ENCODE measurements around the gene FOXK1. TPM values are rescaled to one million over a fixed set of nuclear protein-coding genes. Genes with fewer than 3 reads are reported as not detected.

Gene FOXK1
- total RNA-seq, result 10 to 100 TPM; 28.0 to 59.9 (median 34.2) TPM

DNA sequence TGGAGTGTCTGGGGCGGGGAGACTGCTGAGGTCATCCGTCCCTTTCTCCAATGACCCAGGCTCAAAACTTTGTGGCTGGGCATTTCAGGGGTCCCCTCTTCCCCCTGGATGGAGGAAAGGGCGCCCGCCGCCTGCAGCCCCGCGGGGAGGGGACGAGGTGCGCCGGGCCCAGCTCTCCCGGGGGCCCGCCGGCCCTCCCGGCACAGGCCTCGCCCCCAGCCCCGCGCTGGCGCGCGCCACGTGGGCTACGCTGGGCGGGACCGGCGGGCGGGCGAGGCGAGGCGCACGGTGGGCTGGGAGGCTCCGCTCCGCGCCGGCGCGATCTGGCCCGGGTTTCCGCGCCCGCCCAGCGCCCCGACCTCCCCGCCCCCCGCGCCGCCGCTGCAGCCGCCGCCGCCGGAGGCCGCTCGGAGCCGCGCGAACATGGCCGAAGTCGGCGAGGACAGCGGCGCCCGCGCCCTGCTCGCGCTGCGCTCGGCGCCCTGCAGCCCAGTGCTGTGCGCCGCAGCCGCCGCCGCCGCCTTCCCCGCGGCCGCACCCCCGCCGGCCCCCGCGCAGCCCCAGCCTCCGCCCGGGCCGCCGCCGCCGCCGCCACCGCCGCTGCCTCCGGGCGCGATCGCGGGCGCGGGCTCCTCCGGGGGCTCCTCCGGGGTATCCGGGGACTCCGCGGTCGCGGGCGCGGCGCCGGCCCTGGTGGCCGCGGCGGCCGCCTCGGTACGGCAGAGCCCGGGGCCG is at the start of gene FOXK1:
FOXK1 (plus strand) TSS at position 410 of the 735 bp plus-strand sequence; CDS start at position 424, 14 bp downstream.
- 4% methylated on average over 11 of the region's 116 CpGs; no CpG with 5 or more reads in 1 of the 2 donors for WGBS, 2 donors (ENCODE audit: low coverage in 1 of 2)
- Histone ChIP-seq H3K9me3 (no peaks in the 10 kb centered on the region), H3K27ac (peak within 1 kb of the TSS; percentile 88 to 98 (median 96)), H3K36me3 (no peaks in the 10 kb centered on the region), H3K4me3 (peak within 1 kb of the TSS; percentile 82 to 98 (median 95)), H3K27me3 (no peaks in the 10 kb centered on the region), H3K4me1 (peaks cover 11 to 33% (median 20%) of the 10 kb centered on the region in 4 donors)
- intact Hi-C loops (cut with DNase I; ENCODE audit: low total_unique reads) (loop anchor here (2.0 to 5.0 kb wide), 2 partner anchors 39 to 65 kb away; no protein-coding TSS in a partner anchor), in situ Hi-C loops (cut with MboI; ENCODE audit: low pct_ligation_motif_present in 1 of 4, low pct_unique_long_range_greater_than_20kb in 1 of 4, low sequenced_read_pairs in 3 of 4) (loop anchor here in 1 of 4 donors (10.0 kb wide), 2 partner anchors 47 to 63 kb away; no protein-coding TSS in a partner anchor)
- peak; percentile 81 for DNase-seq
- TF ChIP-seq POLR2AphosphoS5 (IDR thresholded peaks at IDR 0.05), result peak in 1 of 3 donors; percentile 7
- TF ChIP-seq EP300 (IDR thresholded peaks at IDR 0.05; ENCODE audit: low read depth), result no peak
- peak; percentile 45 for TF ChIP-seq POLR2A (IDR thresholded peaks at IDR 0.05)

DNA sequence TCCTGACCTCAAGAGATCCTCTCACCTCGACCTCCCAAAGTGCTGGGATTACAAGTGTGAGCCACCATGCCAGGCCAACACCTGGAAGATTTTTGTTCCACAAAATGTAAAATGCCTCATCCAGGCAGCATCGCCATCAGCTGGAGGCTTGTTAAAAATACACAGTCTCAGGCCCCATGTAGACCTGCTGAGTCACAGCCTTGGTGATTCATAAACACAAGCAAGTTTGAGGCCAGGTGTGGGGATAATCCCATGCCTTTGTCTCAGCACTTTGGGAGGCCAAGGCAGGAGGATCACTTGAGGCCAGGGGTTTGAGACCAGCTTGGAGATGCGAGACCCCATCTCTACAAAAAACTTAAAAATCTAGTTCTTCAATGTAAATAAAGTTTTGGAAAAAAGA is 49.1 kb upstream of the FOXK1 start:
- no peak overlapping the region for H3K4me3 ChIP-seq
- H3K27ac ChIP-seq, result no peak overlapping the region
- TF ChIP-seq POLR2AphosphoS5 (IDR thresholded peaks at IDR 0.05) (no peak), POLR2A (IDR thresholded peaks at IDR 0.05) (no peak), EP300 (IDR thresholded peaks at IDR 0.05; ENCODE audit: low read depth) (no peak)
- TF ChIP-seq, protein P1, sequence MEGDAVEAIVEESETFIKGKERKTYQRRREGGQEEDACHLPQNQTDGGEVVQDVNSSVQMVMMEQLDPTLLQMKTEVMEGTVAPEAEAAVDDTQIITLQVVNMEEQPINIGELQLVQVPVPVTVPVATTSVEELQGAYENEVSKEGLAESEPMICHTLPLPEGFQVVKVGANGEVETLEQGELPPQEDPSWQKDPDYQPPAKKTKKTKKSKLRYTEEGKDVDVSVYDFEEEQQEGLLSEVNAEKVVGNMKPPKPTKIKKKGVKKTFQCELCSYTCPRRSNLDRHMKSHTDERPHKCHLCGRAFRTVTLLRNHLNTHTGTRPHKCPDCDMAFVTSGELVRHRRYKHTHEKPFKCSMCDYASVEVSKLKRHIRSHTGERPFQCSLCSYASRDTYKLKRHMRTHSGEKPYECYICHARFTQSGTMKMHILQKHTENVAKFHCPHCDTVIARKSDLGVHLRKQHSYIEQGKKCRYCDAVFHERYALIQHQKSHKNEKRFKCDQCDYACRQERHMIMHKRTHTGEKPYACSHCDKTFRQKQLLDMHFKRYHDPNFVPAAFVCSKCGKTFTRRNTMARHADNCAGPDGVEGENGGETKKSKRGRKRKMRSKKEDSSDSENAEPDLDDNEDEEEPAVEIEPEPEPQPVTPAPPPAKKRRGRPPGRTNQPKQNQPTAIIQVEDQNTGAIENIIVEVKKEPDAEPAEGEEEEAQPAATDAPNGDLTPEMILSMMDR (IDR thresholded peaks at IDR 0.05), result no peak
- peaks cover 0 to 12% (median 7%) of the 10 kb centered on the region in 4 donors for H3K4me1 ChIP-seq
- H3K9me3 ChIP-seq, result no peaks in the 10 kb centered on the region
- no peaks in the 10 kb centered on the region for H3K27me3 ChIP-seq
- in situ Hi-C loops (cut with MboI; ENCODE audit: low pct_ligation_motif_present in 1 of 4, low pct_unique_long_range_greater_than_20kb in 1 of 4, low sequenced_read_pairs in 3 of 4), result loop anchor here in 1 of 4 donors (10.0 kb wide), 1 partner anchor 52 kb away; the partner anchor contains the start of gene FOXK1
- H3K36me3 ChIP-seq, result no peaks in the 10 kb centered on the region
- no peak for DNase-seq
- intact Hi-C loops (cut with DNase I; ENCODE audit: low total_unique reads), result no loop called here
- WGBS, 2 donors (ENCODE audit: low coverage in 1 of 2), result 76% methylated on average over 3 of the region's 3 CpGs; no CpG with 5 or more reads in 1 of the 2 donors

DNA sequence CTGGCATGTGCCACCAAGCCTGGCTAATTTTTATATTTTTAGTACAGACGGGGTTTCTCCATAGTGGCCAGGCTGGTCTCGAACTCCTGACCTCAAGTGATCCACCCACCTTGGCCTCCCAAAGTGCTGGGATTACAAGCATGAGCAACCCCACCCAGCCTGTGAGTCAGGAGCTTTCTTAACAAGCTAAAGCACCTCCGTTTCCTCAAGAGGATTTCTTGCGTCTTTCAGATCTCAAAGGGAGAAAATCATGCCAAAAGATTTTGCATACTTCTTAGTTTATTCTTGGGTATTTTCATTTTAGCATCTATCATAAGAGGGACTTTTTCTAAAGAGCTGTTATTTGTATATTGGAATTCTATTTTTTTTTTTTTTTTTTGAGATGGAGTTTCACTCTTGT is 47.9 kb upstream of the FOXK1 start:
- no peaks in the 10 kb centered on the region for H3K27me3 ChIP-seq
- H3K36me3 ChIP-seq, result no peaks in the 10 kb centered on the region
- H3K27ac ChIP-seq, result no peak overlapping the region
- DNase-seq, result no peak
- no peak for TF ChIP-seq POLR2A (IDR thresholded peaks at IDR 0.05)
- TF ChIP-seq EP300 (IDR thresholded peaks at IDR 0.05; ENCODE audit: low read depth), result no peak
- TF ChIP-seq POLR2AphosphoS5 (IDR thresholded peaks at IDR 0.05), result no peak
- TF ChIP-seq, protein P1 (IDR thresholded peaks at IDR 0.05), result no peak
- H3K4me3 ChIP-seq, result no peak overlapping the region
- WGBS, 2 donors (ENCODE audit: low coverage in 1 of 2), result 60 to 78% methylated on average over 4 of the region's 4 CpGs
- in situ Hi-C loops (cut with MboI; ENCODE audit: low pct_ligation_motif_present in 1 of 4, low pct_unique_long_range_greater_than_20kb in 1 of 4, low sequenced_read_pairs in 3 of 4), result loop anchor here in 1 of 4 donors (10.0 kb wide), 1 partner anchor 51 kb away; the partner anchor contains the start of gene FOXK1
- intact Hi-C loops (cut with DNase I; ENCODE audit: low total_unique reads), result no loop called here
- no peaks in the 10 kb centered on the region for H3K9me3 ChIP-seq
- H3K4me1 ChIP-seq, result peaks cover 0 to 12% (median 7%) of the 10 kb centered on the region in 4 donors

DNA sequence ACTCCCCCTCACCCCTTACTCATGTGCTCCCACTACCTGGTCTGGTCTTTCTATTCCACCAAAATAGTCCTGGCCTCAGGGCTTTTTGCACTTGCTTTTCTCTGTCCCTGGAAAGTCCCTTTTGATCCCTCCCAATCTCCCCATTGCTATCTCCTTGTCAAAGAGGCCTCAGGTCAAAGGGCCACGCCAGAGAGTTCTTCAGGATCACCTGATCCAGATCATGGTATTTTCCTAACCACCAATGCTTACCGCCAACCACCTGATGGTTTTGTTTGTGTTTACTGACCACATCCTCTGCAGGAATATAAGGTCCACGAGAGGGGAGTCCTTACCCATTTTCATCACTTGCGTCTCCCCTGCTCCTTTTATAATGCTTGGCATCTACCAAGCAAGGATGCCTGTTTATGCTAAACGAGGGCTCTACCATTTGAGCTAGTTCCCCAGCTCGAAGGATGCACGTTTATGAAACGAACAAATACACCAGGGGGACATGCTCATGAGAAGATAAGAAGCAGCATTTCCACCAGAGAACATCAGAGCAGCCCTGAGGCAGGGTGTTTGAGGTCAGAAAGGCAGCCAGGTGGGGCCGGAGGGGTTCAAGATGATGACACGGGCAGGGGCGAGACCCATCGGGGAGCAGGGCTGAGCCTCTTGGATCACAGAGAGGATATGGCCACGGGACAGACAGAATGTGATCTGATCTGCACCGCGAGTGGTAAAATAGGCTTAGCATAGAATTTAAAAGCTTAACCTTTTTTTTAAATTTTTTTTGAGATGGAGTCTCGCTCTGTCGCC is 43.1 kb upstream of the FOXK1 start:
- WGBS, 2 donors (ENCODE audit: low coverage in 1 of 2), result 76 to 88% methylated on average over 8 to 17 of the region's 17 CpGs

More for the DNA sequence above, 43.1 kb upstream of the FOXK1 start:
- intact Hi-C loops (cut with DNase I; ENCODE audit: low total_unique reads) (no loop called here), in situ Hi-C loops (cut with MboI; ENCODE audit: low pct_ligation_motif_present in 1 of 4, low pct_unique_long_range_greater_than_20kb in 1 of 4, low sequenced_read_pairs in 3 of 4) (loop anchor here in 1 of 4 donors (10.0 kb wide), 1 partner anchor 46 kb away; the partner anchor contains the start of gene FOXK1)
- no peaks in the 10 kb centered on the region for H3K36me3 ChIP-seq
- no peaks in the 10 kb centered on the region for H3K27me3 ChIP-seq
- H3K27ac ChIP-seq, result no peak overlapping the region
- H3K9me3 ChIP-seq, result no peaks in the 10 kb centered on the region
- no peak for DNase-seq
- TF ChIP-seq, protein P1 (IDR thresholded peaks at IDR 0.05), result no peak
- TF ChIP-seq EP300 (IDR thresholded peaks at IDR 0.05; ENCODE audit: low read depth) (no peak), POLR2A (IDR thresholded peaks at IDR 0.05) (no peak), POLR2AphosphoS5 (IDR thresholded peaks at IDR 0.05) (no peak)
- no peak overlapping the region for H3K4me3 ChIP-seq
- peaks cover 0 to 12% (median 6%) of the 10 kb centered on the region in 4 donors for H3K4me1 ChIP-seq

Measured in transverse colon (tissue), 4 donors.